OCI-LY7 (cell line): Measurements from ENCODE around the gene PNCK.

Experiments
- CTCF ChIP-seq: fragments of 200-600 bp; sonication (generic); conservative IDR thresholded peaks from 2 replicates; pipeline ENCODE4 v1.5.1; 2014; ENCODE audit warnings: mild to moderate bottlenecking, antibody characterized with exemption, low read length, moderate library complexity, mixed read lengths
- EZH2phosphoT487 ChIP-seq: fragments of 200-600 bp; sonication (generic); IDR thresholded peaks from 2 replicates; pipeline ENCODE4 v1.6.1; 2018; ENCODE audit warnings: low read depth, borderline replicate concordance, mild to moderate bottlenecking, mixed run types, antibody characterized with exemption, low read length, moderate library complexity, mixed read lengths

GRCh38 chrX:153662266-153662665 lies 11.3 kb downstream of the PNCK start:
- peak; percentile 69 for TF ChIP-seq CTCF
- TF ChIP-seq EZH2phosphoT487, result no peak
